Neural crest cell (in vitro differentiated cells): ENCODE results near the gene STAT1. TPM values are rescaled to one million over a fixed set of nuclear protein-coding genes. Genes with fewer than 3 reads are reported as not detected.

Experiments
- DNase-seq: peaks from one replicate; pipeline ENCODE4 v3.0.0; 2021; ENCODE audit warnings: low read depth, mixed read lengths, low spot score
- H3K27ac Mint-ChIP-seq: one replicate; pipeline ENCODE4 v1.8.0; 2021; ENCODE audit warnings: mild to moderate bottlenecking, mixed read lengths; ENCODE audit not compliant: unreplicated experiment
- H3K27me3 Mint-ChIP-seq: 2 replicates; pipeline ENCODE4 v1.8.0; 2021; ENCODE audit warnings: low read depth, mild to moderate bottlenecking, mixed read lengths
- H3K36me3 Mint-ChIP-seq: 2 replicates; pipeline ENCODE4 v1.8.0; 2021; ENCODE audit warnings: low read depth, mild to moderate bottlenecking, mixed read lengths
- H3K4me1 Mint-ChIP-seq: 2 replicates; pipeline ENCODE4 v1.8.0; 2021; ENCODE audit warnings: mixed read lengths
- H3K4me3 Mint-ChIP-seq: one replicate; pipeline ENCODE4 v1.8.0; 2021; ENCODE audit warnings: mild to moderate bottlenecking, mixed read lengths
- H3K9me3 Mint-ChIP-seq: 2 replicates; pipeline ENCODE4 v1.8.0; 2021; ENCODE audit warnings: mixed read lengths
- total RNA-seq: library from RNA; stranded (reverse); gene quantifications from 2 replicates; pipeline ENCODE4 v1.2.1, GENCODE V29; 2021
- TF ChIP-seq, protein P1 (sequence below): fragments of 200-600 bp; sonication (generic); conservative IDR thresholded peaks from 2 replicates; pipeline ENCODE4 v1.5.0; 2021; ENCODE audit warnings: antibody characterized with exemption, mild to moderate bottlenecking

Gene STAT1
- total RNA-seq, 1 donor from 2014 or later = 39.9 TPM

DNA sequence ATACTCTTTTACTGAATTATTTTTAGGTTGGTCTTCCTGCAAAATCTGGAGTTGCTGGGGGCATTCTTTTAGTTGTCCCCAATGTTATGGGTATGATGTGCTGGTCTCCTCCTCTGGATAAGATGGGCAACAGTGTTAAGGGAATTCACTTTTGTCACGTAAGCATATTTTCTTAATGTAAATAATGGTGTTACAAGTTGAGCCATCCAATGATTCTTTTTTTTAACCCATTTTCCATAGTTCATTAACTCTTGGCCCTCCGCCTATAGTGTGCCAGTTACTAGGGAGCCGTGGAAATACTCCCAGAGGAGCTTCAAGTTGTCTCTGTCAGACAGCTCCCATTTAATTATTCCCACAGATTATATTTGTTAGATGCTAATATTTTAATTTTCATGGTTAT lies 83.6 kb downstream of the STAT1 start:
- H3K36me3 Mint-ChIP-seq = peaks cover 9% of the 10 kb centered on the region
- H3K27ac Mint-ChIP-seq = no peak overlapping the region
- no peak for DNase-seq
- no peak overlapping the region for H3K4me3 Mint-ChIP-seq
- H3K9me3 Mint-ChIP-seq = no peaks in the 10 kb centered on the region
- TF ChIP-seq, protein P1, sequence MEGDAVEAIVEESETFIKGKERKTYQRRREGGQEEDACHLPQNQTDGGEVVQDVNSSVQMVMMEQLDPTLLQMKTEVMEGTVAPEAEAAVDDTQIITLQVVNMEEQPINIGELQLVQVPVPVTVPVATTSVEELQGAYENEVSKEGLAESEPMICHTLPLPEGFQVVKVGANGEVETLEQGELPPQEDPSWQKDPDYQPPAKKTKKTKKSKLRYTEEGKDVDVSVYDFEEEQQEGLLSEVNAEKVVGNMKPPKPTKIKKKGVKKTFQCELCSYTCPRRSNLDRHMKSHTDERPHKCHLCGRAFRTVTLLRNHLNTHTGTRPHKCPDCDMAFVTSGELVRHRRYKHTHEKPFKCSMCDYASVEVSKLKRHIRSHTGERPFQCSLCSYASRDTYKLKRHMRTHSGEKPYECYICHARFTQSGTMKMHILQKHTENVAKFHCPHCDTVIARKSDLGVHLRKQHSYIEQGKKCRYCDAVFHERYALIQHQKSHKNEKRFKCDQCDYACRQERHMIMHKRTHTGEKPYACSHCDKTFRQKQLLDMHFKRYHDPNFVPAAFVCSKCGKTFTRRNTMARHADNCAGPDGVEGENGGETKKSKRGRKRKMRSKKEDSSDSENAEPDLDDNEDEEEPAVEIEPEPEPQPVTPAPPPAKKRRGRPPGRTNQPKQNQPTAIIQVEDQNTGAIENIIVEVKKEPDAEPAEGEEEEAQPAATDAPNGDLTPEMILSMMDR = no peak
- no peaks in the 10 kb centered on the region for H3K4me1 Mint-ChIP-seq
- H3K27me3 Mint-ChIP-seq = no peaks in the 10 kb centered on the region

DNA sequence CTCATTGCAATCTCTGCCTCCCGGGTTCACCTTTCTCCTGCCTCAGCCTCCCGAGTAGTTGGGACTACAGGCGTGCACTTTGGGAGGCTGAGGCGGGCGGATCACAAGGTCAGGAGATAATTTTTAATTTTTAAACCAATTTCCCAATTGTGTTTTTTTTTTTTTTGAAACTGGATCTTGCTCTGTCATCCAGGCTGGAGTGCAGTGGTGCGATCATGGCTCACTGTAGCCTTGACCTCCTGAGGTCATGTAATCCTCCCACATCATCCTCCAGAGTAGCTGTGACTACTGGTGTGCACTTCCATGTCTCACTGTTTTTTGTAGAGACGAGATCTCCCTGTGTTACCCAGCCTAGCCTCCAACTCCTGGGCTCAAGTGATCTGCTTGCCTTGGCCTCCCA lies 84.1 kb downstream of the STAT1 start:
- H3K4me3 Mint-ChIP-seq = no peak overlapping the region
- H3K9me3 Mint-ChIP-seq = no peaks in the 10 kb centered on the region
- DNase-seq = no peak
- H3K36me3 Mint-ChIP-seq = peaks cover 12% of the 10 kb centered on the region
- no peaks in the 10 kb centered on the region for H3K27me3 Mint-ChIP-seq
- no peak overlapping the region for H3K27ac Mint-ChIP-seq
- H3K4me1 Mint-ChIP-seq = no peaks in the 10 kb centered on the region
- TF ChIP-seq, protein P1 = no peak

DNA sequence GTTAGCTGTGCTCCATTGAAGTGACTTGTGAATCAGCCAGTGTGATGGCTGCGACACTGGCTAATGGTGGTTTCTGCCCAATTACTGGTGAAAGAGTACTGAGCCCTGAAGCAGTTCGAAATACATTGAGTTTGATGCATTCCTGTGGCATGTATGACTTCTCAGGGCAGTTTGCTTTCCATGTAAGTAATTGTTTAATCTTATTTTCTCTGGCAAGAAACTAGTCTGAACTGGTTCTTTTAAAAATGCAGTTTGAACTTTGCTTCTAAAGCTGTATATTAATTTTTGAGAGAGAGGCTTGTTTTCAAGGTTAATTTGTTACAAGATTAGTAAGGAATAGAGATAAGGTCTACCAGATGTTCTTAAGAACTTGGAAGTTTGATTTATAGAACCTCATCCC lies 86.7 kb downstream of the STAT1 start:
- H3K9me3 Mint-ChIP-seq = no peaks in the 10 kb centered on the region
- H3K4me3 Mint-ChIP-seq = no peak overlapping the region
- TF ChIP-seq, protein P1 = no peak
- H3K4me1 Mint-ChIP-seq = no peaks in the 10 kb centered on the region
- no peaks in the 10 kb centered on the region for H3K27me3 Mint-ChIP-seq
- DNase-seq = no peak
- H3K27ac Mint-ChIP-seq = no peak overlapping the region
- H3K36me3 Mint-ChIP-seq = peaks cover 26% of the 10 kb centered on the region

- DNase-seq = no peak
- TF ChIP-seq, protein P1 = no peak
- no peak overlapping the region for H3K27ac Mint-ChIP-seq
- no peak overlapping the region for H3K4me3 Mint-ChIP-seq
- H3K27me3 Mint-ChIP-seq = no peaks in the 10 kb centered on the region
- H3K4me1 Mint-ChIP-seq = no peaks in the 10 kb centered on the region
- peaks cover 27% of the 10 kb centered on the region for H3K36me3 Mint-ChIP-seq
- no peaks in the 10 kb centered on the region for H3K9me3 Mint-ChIP-seq
These were observed 91.6 kb downstream of the STAT1 start for GRCh38 chr2:190922376-190922775.

GRCh38 chr2:190920085-190920484 lies 93.9 kb downstream of the STAT1 start:
- H3K27ac Mint-ChIP-seq = no peak overlapping the region
- no peaks in the 10 kb centered on the region for H3K9me3 Mint-ChIP-seq
- no peak for DNase-seq
- H3K4me1 Mint-ChIP-seq = no peaks in the 10 kb centered on the region
- TF ChIP-seq, protein P1 = no peak
- H3K4me3 Mint-ChIP-seq = no peak overlapping the region
- peaks cover 32% of the 10 kb centered on the region for H3K36me3 Mint-ChIP-seq
- no peaks in the 10 kb centered on the region for H3K27me3 Mint-ChIP-seq

Other genes with a start within 250 kb of the STAT1 start
- 85.5 and 85.6 TPM in 2 replicates for gene GLS, start 133.3 kb downstream of the STAT1 start, total RNA-seq
- 1.0 and 1.4 TPM in 2 replicates for gene STAT4, start 136.8 kb upstream of the STAT1 start, total RNA-seq
- 107 and 116 TPM in 2 replicates for gene MYO1B, start 231.2 kb upstream of the STAT1 start, total RNA-seq